HepG2 (cell line): ENCODE data around the gene LZTR1. TPM values are rescaled to one million over a fixed set of nuclear protein-coding genes. Genes with fewer than 3 reads are reported as not detected.

Source experiments
- ARID5B ChIP-seq: IDR thresholded peaks from 2 replicates; pipeline ENCODE4 v1.4.0; 2020; ENCODE audit warnings: mild to moderate bottlenecking, missing genetic modification reagents
- ATRX ChIP-seq: sonication (generic); formaldehyde crosslinking; IDR thresholded peaks from 2 replicates; pipeline ENCODE4 v1.4.0; 2020; ENCODE audit warnings: missing genetic modification reagents, borderline replicate concordance
- CENPX ChIP-seq: sonication (generic); formaldehyde crosslinking; IDR thresholded peaks from 2 replicates; pipeline ENCODE4 v1.9.0; 2021; ENCODE audit warnings: mild to moderate bottlenecking, missing genetic modification reagents, moderate library complexity
- CREB1 ChIP-seq, 2 experiments: fragments of 450-650 bp in 1 of 2; IDR thresholded peaks; 2 replicates each; pipeline ENCODE4 v1.6.1; 2016 to 2017; ENCODE audit warnings: control low read depth in 1 of 2, mild to moderate bottlenecking in 1 of 2, missing compliant biosample characterization in 1 of 2, missing genetic modification characterization in 1 of 2
- HINFP ChIP-seq: sonication (generic); formaldehyde crosslinking; IDR thresholded peaks from 2 replicates; pipeline ENCODE4 v1.4.0; 2020; ENCODE audit warnings: low read depth, mild to moderate bottlenecking, missing genetic modification reagents
- HNRNPUL1 ChIP-seq: fragments of 200-400 bp; formaldehyde crosslinking; IDR thresholded peaks from 2 replicates; pipeline ENCODE4 v1.6.1; 2017; ENCODE audit warnings: low read depth, mild to moderate bottlenecking, low read length, moderate library complexity
- ISX ChIP-seq: sonication (generic); formaldehyde crosslinking; conservative IDR thresholded peaks from 2 replicates; pipeline ENCODE4 v1.5.0; 2020; ENCODE audit warnings: missing genetic modification reagents
- KLF6 ChIP-seq: IDR thresholded peaks from 2 replicates; pipeline ENCODE4 v1.8.0; 2016; ENCODE audit warnings: missing biosample characterization, missing genetic modification reagents
- MED1 ChIP-seq: sonication (generic); formaldehyde crosslinking; IDR thresholded peaks from 2 replicates; pipeline ENCODE4 v1.4.0; 2020; ENCODE audit warnings: missing genetic modification reagents
- NCOA1 ChIP-seq: sonication (generic); formaldehyde crosslinking; IDR thresholded peaks from 2 replicates; pipeline ENCODE4 v1.9.0; 2021; ENCODE audit warnings: missing genetic modification reagents
- PHF20 ChIP-seq: sonication (generic); formaldehyde crosslinking; IDR thresholded peaks from 2 replicates; pipeline ENCODE4 v1.5.0; 2020; ENCODE audit warnings: mild to moderate bottlenecking, missing genetic modification reagents
- PHF8 ChIP-seq: sonication (generic); formaldehyde crosslinking; IDR thresholded peaks from 2 replicates; pipeline ENCODE4 v1.5.0; 2020; ENCODE audit warnings: missing genetic modification reagents
- RARA ChIP-seq: IDR thresholded peaks from 2 replicates; pipeline ENCODE4 v1.6.1; 2016; ENCODE audit warnings: missing genetic modification reagents, missing compliant biosample characterization
- SNAI1 ChIP-seq: sonication (generic); formaldehyde crosslinking; IDR thresholded peaks from 2 replicates; pipeline ENCODE4 v1.5.0; 2020; ENCODE audit warnings: mild to moderate bottlenecking, missing genetic modification reagents, borderline replicate concordance
- ZNF232 ChIP-seq: sonication (generic); formaldehyde crosslinking; IDR thresholded peaks from 2 replicates; pipeline ENCODE4 v1.4.0; 2020; ENCODE audit warnings: missing genetic modification reagents, borderline replicate concordance
- ZNF3 ChIP-seq: IDR thresholded peaks from 2 replicates; pipeline ENCODE4 v1.7.0; 2017; ENCODE audit warnings: inconsistent platforms
- ZNF407 ChIP-seq: sonication (generic); formaldehyde crosslinking; IDR thresholded peaks from one replicate; pipeline ENCODE4 v1.5.1; 2020; ENCODE audit warnings: mild to moderate bottlenecking, missing genetic modification reagents; ENCODE audit errors: not compliant biosample characterization
- ZNF619 ChIP-seq: sonication (generic); formaldehyde crosslinking; IDR thresholded peaks from 2 replicates; pipeline ENCODE4 v1.4.0; 2020; ENCODE audit warnings: mild to moderate bottlenecking, missing genetic modification reagents
- polyA plus RNA-seq, 8 experiments: library from polyadenylated mRNA; depleted of rRNA in 3 of 8; stranded (reverse) in 7 of 8; unstranded in 1 of 8; fragments of >200 nt; fragmentation: Illumina TruSeq in 4 of 8; extraction: Trizol in 4 of 8; gene quantifications; 2 replicates each; pipeline versions ENCODE4 v1.2.1 to v1.2.3, GENCODE V29; 2011 to 2016; ENCODE audit warnings: low read depth in 4 of 8, missing spikeins in 1 of 8, mixed read lengths in 1 of 8; ENCODE audit not compliant: insufficient read depth in 1 of 8
- total RNA-seq, 5 experiments: library from RNA; depleted of rRNA; stranded (reverse); fragments of >200 nt; fragmentation: Illumina TruSeq; extraction: Trizol; gene quantifications; 2 replicates each; pipeline ENCODE4 v1.2.3, GENCODE V29; 2016; ENCODE audit warnings: low read depth in 1 of 5

LZTR1 gene
- total and polyA plus RNA-seq, 2 of the 13 experiments (the other 11 are each of a cell fraction or from before 2014, with no cell fraction given), result 21.8 to 22.4 TPM

- TF ChIP-seq ARID5B (CRISPR knock-in tag) (no peak), ZNF407 (CRISPR knock-in tag) (no peak), RARA (CRISPR knock-in tag) (peak; percentile 71), PHF8 (CRISPR knock-in tag) (no peak), NCOA1 (CRISPR knock-in tag) (no peak), CREB1 (IDR thresholded peaks at IDR 0.05) (no peak; the same call in 1 of the 2 replicates), CREB1 (CRISPR knock-in tag; IDR thresholded peaks at IDR 0.05) (peak; percentile 75), PHF20 (CRISPR knock-in tag) (no peak), SNAI1 (CRISPR knock-in tag) (no peak), HNRNPUL1 (no peak), ISX (CRISPR knock-in tag) (0 out of 2 replicates have a peak, but pooled peaks have one; percentile 55), ZNF232 (CRISPR knock-in tag) (0 out of 2 replicates have a peak, but pooled peaks have one; percentile 78), MED1 (CRISPR knock-in tag) (peak; percentile 40; the same call in 1 of the 2 replicates), HINFP (CRISPR knock-in tag) (no peak), ZNF3 (CRISPR knock-in tag) (no peak), ZNF619 (CRISPR knock-in tag) (no peak), ATRX (CRISPR knock-in tag) (no peak), KLF6 (CRISPR knock-in tag) (no peak), CENPX (no peak)
These were observed 30.1 kb upstream of the LZTR1 start (continued) for GRCh38 chr22:20951932-20952380.
